IMR-90 (cell line): ENCODE measurements around the gene CDH16. TPM values are rescaled to one million over a fixed set of nuclear protein-coding genes. Genes with fewer than 3 reads are reported as not detected.
A peak's percentile ranks its signal among the peaks of the same experiment; 100 is the strongest.

Source experiments
- ATAC-seq: fragments of 200-7000 bp; cut with Tn5 transposase; 2 replicates; pipeline ENCODE4 v1.9.1; 2020; ENCODE audit warnings: low read depth, mild to moderate bottlenecking, moderate library complexity
- BruUV-seq: library from RNA; stranded (reverse); fragments of 400-500 nt; replicated peaks from 2 replicates; lab custom pipeline; 2021; lab: Mats Ljungman, UMichigan
- CTCF ChIA-PET: fragments of 300-600 bp; formaldehyde crosslinking; extraction: SDS; loops from one replicate; lab custom pipeline; 2021; ENCODE audit warnings: antibody characterized with exemption; lab: Yijun Ruan, JAX
- POLR2A ChIA-PET: fragments of 300-600 bp; sonication (Branson Sonifier 250); formaldehyde crosslinking; loops from one replicate; lab custom pipeline; 2022; ENCODE audit warnings: antibody characterized with exemption; ENCODE audit not compliant: unreplicated experiment; lab: Charles Lee
- DNase-seq: peaks from one replicate; pipeline ENCODE4 v3.0.0; 2013
- H2AFZ ChIP-seq: replicated peaks from 2 replicates; pipeline ENCODE3; 2013; ENCODE audit warnings: low read length, mild to moderate bottlenecking; ENCODE audit not compliant: poor library complexity
- H2AK5ac ChIP-seq: 2 replicates; pipeline ENCODE4 v1.6.1; 2013; ENCODE audit warnings: low read depth, low read length, inconsistent platforms
- H2AK9ac ChIP-seq: replicated peaks from 2 replicates; pipeline ENCODE3; 2013; ENCODE audit warnings: mild to moderate bottlenecking, low read depth, low read length, moderate library complexity; ENCODE audit not compliant: poor library complexity
- H2BK120ac ChIP-seq: 2 replicates; pipeline ENCODE4 v1.6.1; 2013; ENCODE audit warnings: low read depth, low read length, inconsistent platforms
- H2BK15ac ChIP-seq: 3 replicates; pipeline ENCODE4 v1.6.1; 2013; ENCODE audit warnings: low read depth, low read length, inconsistent platforms
- H2BK20ac ChIP-seq: 2 replicates; pipeline ENCODE4 v1.6.1; 2013; ENCODE audit warnings: low read depth, mild to moderate bottlenecking, inconsistent platforms, low read length, moderate library complexity
- H2BK5ac ChIP-seq: 2 replicates; pipeline ENCODE4 v1.6.1; 2013; ENCODE audit warnings: mild to moderate bottlenecking, low read depth, low read length, inconsistent platforms; ENCODE audit not compliant: poor library complexity, severe bottlenecking
- H3K14ac ChIP-seq: replicated peaks from 2 replicates; pipeline ENCODE4 v1.6.1; 2013; ENCODE audit warnings: low read depth, low read length, inconsistent platforms
- H3K18ac ChIP-seq: 2 replicates; pipeline ENCODE4 v1.6.1; 2013; ENCODE audit warnings: low read depth, low read length, control low read depth
- H3K23ac ChIP-seq: 2 replicates; pipeline ENCODE4 v1.6.1; 2013; ENCODE audit warnings: low read depth, low read length, inconsistent platforms
- H3K27ac ChIP-seq: 2 replicates; pipeline ENCODE4 v1.5.1; 2013; ENCODE audit warnings: mild to moderate bottlenecking, control low read depth, low read length; ENCODE audit not compliant: insufficient read depth
- H3K27me3 ChIP-seq: 2 replicates; pipeline ENCODE4 v1.6.1; 2013; ENCODE audit warnings: low read length; ENCODE audit not compliant: control insufficient read depth, insufficient read depth
- H3K36me3 ChIP-seq: 2 replicates; pipeline ENCODE4 v1.6.1; 2013; ENCODE audit warnings: low read length, mixed read lengths; ENCODE audit not compliant: control insufficient read depth, insufficient read depth
- H3K4ac ChIP-seq: 2 replicates; pipeline ENCODE4 v1.6.1; 2013; ENCODE audit warnings: low read depth, low read length, inconsistent platforms
- H3K4me1 ChIP-seq: 2 replicates; pipeline ENCODE4 v1.6.1; 2013; ENCODE audit warnings: low read length, mixed read lengths; ENCODE audit not compliant: control insufficient read depth, insufficient read depth
- H3K4me2 ChIP-seq: 2 replicates; pipeline ENCODE4 v1.6.1; 2013; ENCODE audit warnings: low read depth, mild to moderate bottlenecking, control low read depth, low read length, moderate library complexity
- H3K4me3 ChIP-seq: 2 replicates; pipeline ENCODE4 v1.5.1; 2013; ENCODE audit warnings: low read depth, mild to moderate bottlenecking, control low read depth, low read length, moderate library complexity; ENCODE audit not compliant: insufficient read depth
- H3K56ac ChIP-seq: 2 replicates; pipeline ENCODE4 v1.6.1; 2013; ENCODE audit warnings: low read length, inconsistent platforms; ENCODE audit not compliant: insufficient read depth; ENCODE audit errors: extremely low read depth
- H3K79me1 ChIP-seq, 2 experiments: 2 replicates each; pipeline ENCODE4 v1.6.1; 2013; ENCODE audit warnings: low read length in 2 of 2, inconsistent platforms in 1 of 2, low read depth in 1 of 2
- H3K9ac ChIP-seq: 2 replicates; pipeline ENCODE4 v1.6.1; 2013; ENCODE audit warnings: low read depth, low read length, control low read depth
- H3K9me1 ChIP-seq: 2 replicates; pipeline ENCODE4 v1.6.1; 2013; ENCODE audit warnings: low read length, inconsistent platforms; ENCODE audit not compliant: insufficient read depth
- H3K9me3 ChIP-seq: 2 replicates; pipeline ENCODE4 v1.6.1; 2013; ENCODE audit warnings: low read length; ENCODE audit not compliant: control insufficient read depth, insufficient read depth
- H4K20me1 ChIP-seq: 2 replicates; pipeline ENCODE4 v1.6.1; 2013; ENCODE audit warnings: low read length, inconsistent platforms; ENCODE audit not compliant: insufficient read depth
- H4K5ac ChIP-seq: 2 replicates; pipeline ENCODE4 v1.6.1; 2013; ENCODE audit warnings: mild to moderate bottlenecking, low read depth, low read length, control low read depth
- H4K8ac ChIP-seq, 2 experiments: 2 replicates each; pipeline ENCODE4 v1.6.1; 2013; ENCODE audit warnings: low read depth in 2 of 2, low read length in 2 of 2, control low read depth in 1 of 2, inconsistent platforms in 1 of 2
- H4K91ac ChIP-seq: 2 replicates; pipeline ENCODE4 v1.6.1; 2013; ENCODE audit warnings: low read depth, low read length, inconsistent platforms; ENCODE audit not compliant: insufficient read depth
- BHLHE40 ChIP-seq: fragments of 150-350 bp; IDR thresholded peaks from 2 replicates; pipeline ENCODE4 v1.6.1; 2016; ENCODE audit warnings: mild to moderate bottlenecking, low read depth, low read length
- MAFK ChIP-seq: IDR thresholded peaks from 2 replicates; pipeline ENCODE4 v1.6.1; 2012; ENCODE audit warnings: low read depth, low read length, improper control_type of control experiment
- WGBS, 2 experiments: methylation state at CpG; one replicate each; pipeline versions ENCODE4 v1.1.5 to v1.1.7; 2013; ENCODE audit warnings: missing lambda C conversion rate in 2 of 2; ENCODE audit not compliant: insufficient read length in 1 of 2; ENCODE audit errors: extremely low coverage in 2 of 2; 5-methylcytosine and 5-hydroxymethylcytosine counted together
- dilution Hi-C: fragments of 300-500 bp; cut with HindIII; formaldehyde crosslinking; loops from one replicate; pipeline ENCODE4 v1.14.3; 2018; ENCODE audit warnings: low sequenced_read_pairs; ENCODE audit not compliant: unreplicated experiment
- in situ Hi-C: fragments of 300-500 bp; cut with MboI; formaldehyde crosslinking; loops from 3 replicates; pipeline ENCODE4 v1.14.3; 2019; ENCODE audit warnings: low sequenced_read_pairs, inconsistent platforms, mixed read lengths
- intact Hi-C: fragments of 100-400 bp; cut with micrococcal nuclease; formaldehyde crosslinking; loops from 2 replicates; pipeline ENCODE4 v1.10.0; 2022
- polyA plus RNA-seq, 3 experiments: library from polyadenylated mRNA; depleted of rRNA; stranded (reverse); fragments of >200 nt; gene quantifications; 2 replicates each; pipeline ENCODE4 v1.2.3, GENCODE V29; 2012; ENCODE audit warnings: low replicate concordance in 1 of 3
- total RNA-seq: library from RNA; depleted of rRNA; stranded (reverse); fragments of >200 nt; gene quantifications from 2 replicates; pipeline ENCODE4 v1.2.3, GENCODE V29; 2012

The CDH16 gene
- total and polyA plus RNA-seq, 2 of the 4 experiments (the other 2 are of a cell fraction): not detected

GRCh38 chr16:66890799-66891198, 27.9 kb downstream of the CDH16 start:
- H3K79me1 ChIP-seq: peaks cover 0 to 6% of the 10 kb centered on the region in 2 experiments; a peak in 2 of 4 replicates
- no peak overlapping the region for H2BK120ac ChIP-seq
- BruUV-seq: no TSS peak
- H3K9ac ChIP-seq: no peak overlapping the region
- no peak overlapping the region for H3K4me3 ChIP-seq
- POLR2A ChIA-PET: no interaction called here
- no peak overlapping the region for H3K27ac ChIP-seq
- H3K18ac ChIP-seq: no peak overlapping the region
- no peak overlapping the region for H3K4ac ChIP-seq
- peaks cover 10% of the 10 kb centered on the region for H3K4me1 ChIP-seq
- intact Hi-C loops (loop anchor here (10.0 kb wide), 1 partner anchor 264 kb away; the partner anchor contains the start of genes B3GNT9, FBXL8 and TRADD), in situ Hi-C loops (no loop called here), dilution Hi-C loops (no loop called here)
- TF ChIP-seq MAFK: peak; percentile 71
- TF ChIP-seq BHLHE40: no peak
- no peak overlapping the region for H2AK9ac ChIP-seq
- H3K14ac ChIP-seq: no peak overlapping the region
- no peak overlapping the region for H2AK5ac ChIP-seq
- H3K9me3 ChIP-seq: no peaks in the 10 kb centered on the region
- no peak overlapping the region for H2AFZ ChIP-seq
- H3K4me2 ChIP-seq: no peak overlapping the region
- CTCF ChIA-PET: no interaction called here
- no peak overlapping the region for H3K23ac ChIP-seq
- H3K27me3 ChIP-seq: no peaks in the 10 kb centered on the region
- no CpG with 5 or more reads among the region's 2 CpGs for WGBS, 2 experiments
- DNase-seq (no peak), ATAC-seq (no peak)
- no peak overlapping the region for H2BK15ac ChIP-seq
- no peak overlapping the region for H2BK5ac ChIP-seq
- 0 out of 2 replicates have a peak, but pooled peaks cover 5% of the 10 kb centered on the region for H3K9me1 ChIP-seq
- H3K36me3 ChIP-seq: peaks cover 6% of the 10 kb centered on the region; the same call in 1 of the 2 replicates
- H4K91ac ChIP-seq: no peak overlapping the region
- H2BK20ac ChIP-seq: no peak overlapping the region
- no peak overlapping the region for H3K56ac ChIP-seq
- no peak overlapping the region for H4K8ac ChIP-seq
- peaks cover 7% of the 10 kb centered on the region; the same call in 1 of the 2 replicates for H4K20me1 ChIP-seq
- no peak overlapping the region for H4K5ac ChIP-seq
